K562 treated with DMSO at 1 percent for 48 hours (cell line): ENCODE measurements around the gene CRX. TPM values are rescaled to one million over a fixed set of nuclear protein-coding genes. Genes with fewer than 3 reads are reported as not detected.

Experiments used
- total RNA-seq: library from RNA; unstranded; fragments of 300-600 nt; gene quantifications from 2 replicates; pipeline ENCODE4 v1.2.3, GENCODE V29; 2022; ENCODE audit warnings: low replicate concordance; ENCODE audit errors: extremely low read depth

The CRX gene
- not detected in 2 replicates for total RNA-seq

DNA sequence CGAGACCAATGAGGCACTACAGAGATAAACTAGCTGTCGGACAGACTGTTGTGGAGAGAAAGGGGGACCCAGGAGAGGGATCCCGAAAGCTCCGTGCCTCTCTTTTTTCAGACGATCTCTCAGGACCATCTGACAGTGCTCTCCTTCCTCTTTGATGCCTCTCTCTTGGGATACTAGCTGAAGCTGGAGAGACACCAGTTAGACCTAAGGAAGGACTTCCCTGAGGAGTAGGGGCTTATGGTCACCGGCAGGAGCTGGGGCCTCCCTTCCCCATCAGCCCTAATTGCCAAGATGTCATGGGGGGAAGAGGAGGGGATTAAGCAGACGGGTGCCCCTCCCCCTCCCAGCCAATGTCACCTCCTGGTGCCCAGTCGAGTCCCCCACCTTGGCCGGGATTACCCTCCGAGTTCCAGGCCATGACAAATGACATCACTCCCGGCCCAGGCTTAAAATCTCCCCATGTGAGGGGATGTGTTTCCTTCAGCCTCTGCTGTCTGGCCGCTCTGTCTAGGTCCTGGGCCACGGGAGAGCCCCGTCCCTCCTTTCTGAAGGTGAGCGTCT, at the start of gene CRX:
CRX (plus strand) TSS at position 478 of the 561 bp plus-strand sequence. CDS start 12,507 bp downstream, outside the sequence.

DNA sequence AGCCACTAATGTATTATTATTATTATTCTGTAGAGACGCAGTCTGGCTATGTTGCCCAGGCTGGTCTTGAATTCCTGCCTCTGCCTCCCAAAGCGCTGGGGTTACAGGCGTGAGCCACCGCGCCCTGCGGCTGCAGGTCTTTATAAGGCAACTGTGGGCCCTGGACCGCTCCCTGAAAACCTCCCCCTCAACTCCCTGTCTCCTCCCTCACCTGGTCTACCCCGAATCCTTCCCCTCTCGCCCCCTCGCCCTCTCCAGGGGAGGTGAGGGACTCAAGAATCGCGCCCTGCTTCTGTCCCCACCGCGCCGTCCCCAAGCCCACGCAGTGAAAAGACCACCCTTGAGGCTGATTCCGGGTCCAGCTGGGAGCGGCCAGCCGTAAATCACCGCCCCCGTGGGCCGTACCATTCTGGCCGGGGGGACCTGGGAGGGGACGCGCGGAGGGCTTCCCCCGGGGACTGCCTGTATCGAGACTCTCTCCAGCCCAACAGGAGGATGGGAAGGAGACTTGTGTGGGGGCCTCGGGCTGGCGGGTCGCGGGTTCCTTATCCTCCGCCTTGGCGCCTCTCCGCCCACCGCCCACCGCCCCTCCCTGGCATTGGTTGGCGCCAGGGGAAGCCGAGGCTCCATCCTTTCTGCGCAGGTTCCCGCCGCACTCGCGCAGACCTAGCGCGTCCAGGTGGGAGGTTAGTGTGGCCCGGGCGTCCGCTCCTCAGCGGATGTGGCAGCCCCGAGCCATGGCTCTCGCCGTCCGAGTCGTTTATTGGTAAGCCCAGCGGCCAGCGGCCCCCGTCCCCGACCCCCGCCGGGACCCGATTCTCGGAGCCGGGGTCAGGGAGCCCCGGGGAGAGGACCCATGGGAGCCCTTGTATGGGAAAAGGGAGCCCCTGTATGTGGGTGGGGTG, 43.4 kb upstream of the CRX start, which contains the start of gene SELENOW:
SELENOW (plus strand) TSS at position 655 of the 905 bp plus-strand sequence; CDS start at position 738, 83 bp downstream.

DNA sequence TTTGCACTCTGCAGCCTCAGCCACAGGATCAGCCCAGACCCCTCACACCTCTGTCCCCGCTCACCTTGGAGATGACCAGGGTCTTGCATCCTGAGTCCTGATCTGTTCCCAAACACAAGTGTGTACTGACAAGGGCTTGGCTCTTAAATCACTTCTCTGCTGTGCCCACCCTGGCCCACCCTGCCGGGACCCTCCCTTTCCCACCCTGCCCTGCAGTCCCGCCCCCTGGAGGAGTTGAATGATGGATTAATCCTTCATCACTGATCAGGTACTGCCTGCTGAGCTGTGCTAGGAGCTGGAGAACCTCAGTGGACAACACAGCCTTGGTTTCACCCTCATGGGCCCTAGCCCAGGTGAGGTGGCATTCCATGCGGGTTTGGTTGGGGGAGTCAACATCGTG, 17.3 kb upstream of the CRX start, which contains the start of gene TPRX1:
TPRX1 (minus strand) TSS at position 101 of the 400 bp plus-strand sequence; CDS start at position 89, 12 bp downstream.

DNA sequence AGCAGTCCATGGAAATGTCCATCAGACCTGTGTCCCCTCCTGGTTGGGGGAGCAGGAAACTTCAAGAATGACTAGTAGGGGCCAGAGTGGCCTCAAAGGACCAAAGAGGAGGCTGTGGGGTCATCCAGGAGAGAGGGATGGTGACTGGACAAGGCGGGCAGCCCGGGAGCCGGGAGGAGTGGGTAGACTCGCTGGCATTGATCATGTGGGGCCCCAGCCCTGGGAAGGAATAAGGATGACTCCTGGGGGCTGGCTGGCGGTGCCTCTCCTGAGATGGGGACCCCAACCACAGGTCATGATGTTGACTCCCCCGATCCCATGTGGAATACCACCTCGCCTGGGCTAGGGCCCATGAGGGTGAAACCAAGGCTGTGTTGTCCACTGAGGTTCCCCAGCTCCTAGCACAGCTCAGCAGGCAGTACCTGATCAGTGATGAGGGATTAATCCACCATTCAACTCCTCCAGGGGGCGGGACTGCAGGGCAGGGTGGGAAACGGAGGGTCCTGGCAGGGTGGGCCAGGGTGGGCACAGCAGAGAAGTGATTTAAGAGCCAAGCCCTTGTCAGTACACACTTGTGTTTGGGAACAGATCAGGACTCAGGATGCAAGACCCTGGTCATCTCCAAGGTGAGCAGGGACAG, 37.0 kb downstream of the CRX start, which contains the start of gene TPRX2:
TPRX2 (plus strand) TSS at position 590 of the 640 bp plus-strand sequence; CDS start at position 602, 12 bp downstream.

DNA sequence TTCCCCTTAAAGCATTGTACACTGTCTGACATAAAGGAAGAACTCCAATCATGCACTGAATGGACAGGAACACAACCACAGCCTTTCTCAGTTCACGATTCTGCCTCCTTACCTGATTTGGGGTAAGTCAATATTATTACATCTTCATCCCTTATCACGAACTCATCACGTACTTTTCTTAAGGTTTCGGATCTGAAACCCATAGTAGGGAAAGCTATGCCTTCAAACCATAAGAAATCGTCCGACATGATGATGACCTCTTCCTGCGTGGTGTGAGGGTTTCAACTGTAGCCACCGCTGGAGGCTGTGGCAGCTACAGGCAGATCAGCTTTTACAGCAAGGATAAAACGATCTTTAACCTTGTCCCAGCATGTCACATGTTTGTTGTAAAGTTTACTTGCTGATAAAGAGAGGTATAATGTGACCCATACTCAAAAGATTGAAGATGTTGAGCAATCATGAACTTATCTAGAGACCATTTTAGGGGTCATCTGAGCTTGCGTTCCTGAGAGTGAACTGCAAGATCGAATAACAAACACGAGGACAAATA, 64.3 kb downstream of the CRX start, which contains the start of gene SULT2A1:
SULT2A1 (minus strand) TSS at position 306 of the 550 bp plus-strand sequence; CDS start at position 248, 58 bp downstream.

Other genes with a start within 250 kb of the CRX start
- not detected in 2 replicates for gene ZNF541, start 248.8 kb upstream of the CRX start, total RNA-seq
- not detected in 2 replicates for gene BICRA, start 212.8 kb upstream of the CRX start, total RNA-seq
- 102 TPM in 1 of 2 replicates, not detected in the other for gene EHD2, start 108.5 kb upstream of the CRX start, total RNA-seq
- gene NOP53, start 76.4 kb upstream of the CRX start, total RNA-seq, result 967 and 1,406 TPM in 2 replicates
- not detected in 2 replicates for gene SELENOW, start 43.2 kb upstream of the CRX start, total RNA-seq
- not detected in 2 replicates for gene TPRX1, start 17.4 kb upstream of the CRX start, total RNA-seq
- gene TPRX2, start 37.3 kb downstream of the CRX start, total RNA-seq, result not detected in 2 replicates
- not detected in 2 replicates for gene SULT2A1, start 64.4 kb downstream of the CRX start, total RNA-seq
- not detected in 2 replicates for gene BSPH1, start 170.2 kb downstream of the CRX start, total RNA-seq
- not detected in 2 replicates for gene ELSPBP1, start 172.7 kb downstream of the CRX start, total RNA-seq
- not detected in 2 replicates for gene CABP5, start 222.1 kb downstream of the CRX start, total RNA-seq